ENCODE measurements around the gene RAB27B. TPM values are rescaled to one million over a fixed set of nuclear protein-coding genes. Genes with fewer than 3 reads are reported as not detected.

The RAB27B gene
- total and polyA plus RNA-seq, 2 of the 8 experiments (the other 6 are each of a cell fraction or from before 2014, with no cell fraction given) = 0.05 to 0.60 TPM

GRCh38 chr18:54867131-54867530 is 38.9 kb downstream of the RAB27B start:
- Histone ChIP-seq H2BK20ac (ENCODE audit: low read length) (no peak overlapping the region), H2AFZ (ENCODE audit: low read length) (no peak overlapping the region), H3K36me3 (ENCODE audit: control insufficient read depth in 2 of 4, insufficient read depth in 4 of 4, low read length in 3 of 4) (no peaks in the 10 kb centered on the region), H3K79me1 (ENCODE audit: low read depth, low read length) (no peaks in the 10 kb centered on the region), H2BK120ac (replicated peaks; ENCODE audit: low read depth, low read length) (no peak overlapping the region), H4K91ac (replicated peaks; ENCODE audit: insufficient read length, low read length) (no peak overlapping the region), H3K56ac (replicated peaks; ENCODE audit: insufficient read length, low read depth, low read length) (no peak overlapping the region), H3K23me2 (ENCODE audit: low read depth, low read length) (no peaks in the 10 kb centered on the region), H3K4me3 (ENCODE audit: extremely low read depth in 1 of 4, insufficient read depth in 2 of 4, low read depth in 3 of 4, low read length in 4 of 4) (no peak overlapping the region), H3K9ac (replicated peaks in 1 of 4; ENCODE audit: extremely low read depth in 1 of 4, low read depth in 3 of 4, low read length in 3 of 4) (no peak overlapping the region), H3K4me1 (replicated peaks in 1 of 4; ENCODE audit: control insufficient read depth in 3 of 4, insufficient read depth in 4 of 4, low read length in 3 of 4) (no peaks in the 10 kb centered on the region), H3K18ac (ENCODE audit: extremely low read depth, low read length) (no peak overlapping the region), H3K9me3 (ENCODE audit: insufficient read depth in 2 of 2, low read depth in 1 of 2, low read length in 1 of 2) (no peaks in the 10 kb centered on the region), H2BK12ac (ENCODE audit: low read depth, low read length) (no peak overlapping the region), H3K79me2 (ENCODE audit: control insufficient read depth in 1 of 2, insufficient read depth in 2 of 2, low read length in 2 of 2) (no peaks in the 10 kb centered on the region), H3K23ac (ENCODE audit: insufficient read length) (no peak overlapping the region), H2BK15ac (ENCODE audit: low read length) (no peak overlapping the region), H3K27ac (ENCODE audit: low read depth, low read length) (no peak overlapping the region), H2BK5ac (ENCODE audit: low read depth, low read length) (no peak overlapping the region), H3K14ac (ENCODE audit: insufficient read length) (no peak overlapping the region), H3K4me2 (ENCODE audit: insufficient read depth in 1 of 2, low read depth in 2 of 2, low read length in 2 of 2) (no peak overlapping the region), H2AK5ac (ENCODE audit: low read depth, low read length) (no peak overlapping the region), H4K20me1 (replicated peaks in 1 of 2; ENCODE audit: control insufficient read depth in 1 of 2, insufficient read depth in 2 of 2, low read length in 2 of 2) (no peaks in the 10 kb centered on the region), H4K8ac (ENCODE audit: extremely low read depth, insufficient read depth, low read length) (no peak overlapping the region), H3K4ac (replicated peaks; ENCODE audit: insufficient read length, low read depth, low read length) (no peak overlapping the region), H4K5ac (ENCODE audit: insufficient read length, low read depth, low read length) (no peak overlapping the region), H3K27me3 (replicated peaks in 1 of 4; ENCODE audit: control insufficient read depth in 3 of 4, extremely low read depth in 1 of 4, insufficient read depth in 3 of 4, low read length in 3 of 4) (no peaks in the 10 kb centered on the region)
- FAIRE-seq = no peak
- no peak for TF ChIP-seq RXRA (IDR thresholded peaks at IDR 0.05; ENCODE audit: insufficient read depth, low read depth, low read length)
- no peak for TF ChIP-seq BRCA1 (IDR thresholded peaks at IDR 0.05; ENCODE audit: low read depth, low read length)
- no peak for TF ChIP-seq RNF2 (IDR thresholded peaks at IDR 0.05; ENCODE audit: borderline replicate concordance, low read depth, low read length, missing control alignments, poor library complexity, severe bottlenecking)
- TF ChIP-seq NANOG (IDR thresholded peaks at IDR 0.05; ENCODE audit: insufficient read depth, low read depth, low read length, poor library complexity, severe bottlenecking) = no peak
- no peak for TF ChIP-seq BCL11A (IDR thresholded peaks at IDR 0.05; ENCODE audit: low read depth in 2 of 2, low read length in 2 of 2)
- TF ChIP-seq RBBP5 (IDR thresholded peaks at IDR 0.05; ENCODE audit: borderline replicate concordance, low read depth, low read length) = no peak
- TF ChIP-seq E2F6 (IDR thresholded peaks at IDR 0.05) = no peak
- no peak for TF ChIP-seq GTF2F1 (IDR thresholded peaks at IDR 0.05; ENCODE audit: borderline replicate concordance, low read depth, low read length)
- no peak for TF ChIP-seq SUZ12 (IDR thresholded peaks at IDR 0.05; ENCODE audit: low read length)
- no peak for TF ChIP-seq JUND (IDR thresholded peaks at IDR 0.05; ENCODE audit: low read length)
- no peak for TF ChIP-seq CEBPB (IDR thresholded peaks at IDR 0.05; ENCODE audit: low read depth, low read length)
- no peak for TF ChIP-seq TBP (IDR thresholded peaks at IDR 0.05; ENCODE audit: low read depth, low read length)
- no peak for TF ChIP-seq MAX (IDR thresholded peaks at IDR 0.05)
- WGBS, 2 experiments (ENCODE audit: extremely low coverage in 1 of 2, insufficient coverage in 1 of 2, insufficient read length in 1 of 2, insufficient replicate concordance in 2 of 2, low coverage in 1 of 2, low lambda C conversion rate in 2 of 2, missing lambda C conversion rate in 1 of 2) = 98% methylated on average over 5 of the region's 5 CpGs; no CpG with 5 or more reads in 1 of the 2 experiments
- ChIA-PET CTCF (ENCODE audit: partially characterized antibody) (interaction anchor here (1.5 kb wide), 1 partner anchor 27 kb away, joined by 3 read pairs; no protein-coding TSS in a partner anchor), POLR2A (ENCODE audit: partially characterized antibody) (no interaction called here)
- no peak for DNase-seq (ENCODE audit: low read depth in 1 of 2, low spot score in 2 of 2)
